ENCODE results near the gene KDM1B. TPM values are rescaled to one million over a fixed set of nuclear protein-coding genes. Genes with fewer than 3 reads are reported as not detected.
A peak's percentile ranks its signal among the peaks of the same experiment; 100 is the strongest.

KDM1B gene
- total RNA-seq, 1 experiment from 2014 or later = 25.0 TPM

DNA sequence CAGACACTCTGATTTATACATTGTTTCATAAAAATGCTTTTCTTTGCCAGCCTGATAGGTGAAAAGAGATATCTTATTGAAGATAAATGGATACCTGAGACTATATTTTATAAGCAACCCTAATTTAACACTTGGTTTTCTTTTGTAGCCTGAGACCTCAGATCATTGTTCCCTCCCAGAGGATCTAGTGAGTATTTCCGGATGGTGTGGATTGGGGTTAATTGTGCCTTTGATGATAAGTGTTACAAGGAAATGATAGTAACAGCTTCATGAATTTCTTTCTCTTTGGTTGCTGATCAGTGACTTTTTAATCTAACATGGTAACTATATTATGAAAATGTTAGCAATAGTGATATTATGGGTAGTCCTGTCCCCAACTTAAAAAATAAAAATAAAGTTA lies 30.4 kb downstream of the KDM1B start:
- no peak for ATAC-seq

GRCh38 chr6:18186033-18186432 lies 30.8 kb downstream of the KDM1B start:
- Histone ChIP-seq H3K9me2 (replicated peaks; ENCODE audit: low read length) (no peaks in the 10 kb centered on the region), H3K4me1 (ENCODE audit: insufficient read depth, low read length) (peaks cover 10% of the 10 kb centered on the region), H3K4me3 (ENCODE audit: low read length) (no peak overlapping the region), H3F3A (ENCODE audit: low read length, unreplicated experiment) (no peaks in the 10 kb centered on the region), H3K9me3 (ENCODE audit: low read length) (no peaks in the 10 kb centered on the region), H2AFZ (ENCODE audit: low read length) (no peak overlapping the region), H3K79me2 (ENCODE audit: low read length) (no peaks in the 10 kb centered on the region), H3K4me2 (ENCODE audit: low read length) (peak overlapping the region; percentile 13), H3K9ac (ENCODE audit: low read length) (no peak overlapping the region), H4K20me1 (ENCODE audit: low read length) (no peaks in the 10 kb centered on the region), H3K36me3 (ENCODE audit: low read depth, low read length) (no peaks in the 10 kb centered on the region), H3K27ac (ENCODE audit: low read length) (no peak overlapping the region), H3K27me3 (ENCODE audit: low read length) (no peaks in the 10 kb centered on the region)
- intact Hi-C loops (cut with micrococcal nuclease) = no loop called here
- ATAC-seq (no peak), DNase-seq (peak; percentile 45)
- no TSS peak for BruUV-seq (replicated peaks)
- TF ChIP-seq EZH2phosphoT487 (IDR thresholded peaks at IDR 0.05; ENCODE audit: borderline replicate concordance, low read length) (no peak), EZH2 (IDR thresholded peaks at IDR 0.05; ENCODE audit: low read length, unreplicated experiment) (no peak)
- TF ChIP-seq, protein P1, sequence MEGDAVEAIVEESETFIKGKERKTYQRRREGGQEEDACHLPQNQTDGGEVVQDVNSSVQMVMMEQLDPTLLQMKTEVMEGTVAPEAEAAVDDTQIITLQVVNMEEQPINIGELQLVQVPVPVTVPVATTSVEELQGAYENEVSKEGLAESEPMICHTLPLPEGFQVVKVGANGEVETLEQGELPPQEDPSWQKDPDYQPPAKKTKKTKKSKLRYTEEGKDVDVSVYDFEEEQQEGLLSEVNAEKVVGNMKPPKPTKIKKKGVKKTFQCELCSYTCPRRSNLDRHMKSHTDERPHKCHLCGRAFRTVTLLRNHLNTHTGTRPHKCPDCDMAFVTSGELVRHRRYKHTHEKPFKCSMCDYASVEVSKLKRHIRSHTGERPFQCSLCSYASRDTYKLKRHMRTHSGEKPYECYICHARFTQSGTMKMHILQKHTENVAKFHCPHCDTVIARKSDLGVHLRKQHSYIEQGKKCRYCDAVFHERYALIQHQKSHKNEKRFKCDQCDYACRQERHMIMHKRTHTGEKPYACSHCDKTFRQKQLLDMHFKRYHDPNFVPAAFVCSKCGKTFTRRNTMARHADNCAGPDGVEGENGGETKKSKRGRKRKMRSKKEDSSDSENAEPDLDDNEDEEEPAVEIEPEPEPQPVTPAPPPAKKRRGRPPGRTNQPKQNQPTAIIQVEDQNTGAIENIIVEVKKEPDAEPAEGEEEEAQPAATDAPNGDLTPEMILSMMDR (conservative IDR thresholded peaks at IDR 0.05; ENCODE audit: low read depth, low read length) = no peak
- POLR2A ChIA-PET (ENCODE audit: unreplicated experiment) = no interaction called here
- CTCF ChIA-PET = no interaction called here

More for the DNA sequence above, 30.4 kb downstream of the KDM1B start:
- Histone ChIP-seq H3K9me2 (replicated peaks; ENCODE audit: low read length) (no peaks in the 10 kb centered on the region), H3K4me2 (ENCODE audit: low read length) (peak overlapping the region; percentile 13; the same call in 1 of the 2 replicates), H3F3A (ENCODE audit: low read length, unreplicated experiment) (no peaks in the 10 kb centered on the region), H3K9me3 (ENCODE audit: low read length) (no peaks in the 10 kb centered on the region), H3K36me3 (ENCODE audit: low read depth, low read length) (no peaks in the 10 kb centered on the region), H3K4me1 (ENCODE audit: insufficient read depth, low read length) (peaks cover 10% of the 10 kb centered on the region), H3K27ac (ENCODE audit: low read length) (no peak overlapping the region), H3K9ac (ENCODE audit: low read length) (no peak overlapping the region), H2AFZ (ENCODE audit: low read length) (no peak overlapping the region), H3K79me2 (ENCODE audit: low read length) (no peaks in the 10 kb centered on the region), H4K20me1 (ENCODE audit: low read length) (no peaks in the 10 kb centered on the region), H3K4me3 (ENCODE audit: low read length) (no peak overlapping the region), H3K27me3 (ENCODE audit: low read length) (no peaks in the 10 kb centered on the region)
- DNase-seq = no peak
- no TSS peak for BruUV-seq (replicated peaks)
- CTCF ChIA-PET = no interaction called here
- intact Hi-C loops (cut with micrococcal nuclease) = no loop called here
- POLR2A ChIA-PET (ENCODE audit: unreplicated experiment) = no interaction called here
- TF ChIP-seq, protein P1 (conservative IDR thresholded peaks at IDR 0.05; ENCODE audit: low read depth, low read length) = no peak

DNA sequence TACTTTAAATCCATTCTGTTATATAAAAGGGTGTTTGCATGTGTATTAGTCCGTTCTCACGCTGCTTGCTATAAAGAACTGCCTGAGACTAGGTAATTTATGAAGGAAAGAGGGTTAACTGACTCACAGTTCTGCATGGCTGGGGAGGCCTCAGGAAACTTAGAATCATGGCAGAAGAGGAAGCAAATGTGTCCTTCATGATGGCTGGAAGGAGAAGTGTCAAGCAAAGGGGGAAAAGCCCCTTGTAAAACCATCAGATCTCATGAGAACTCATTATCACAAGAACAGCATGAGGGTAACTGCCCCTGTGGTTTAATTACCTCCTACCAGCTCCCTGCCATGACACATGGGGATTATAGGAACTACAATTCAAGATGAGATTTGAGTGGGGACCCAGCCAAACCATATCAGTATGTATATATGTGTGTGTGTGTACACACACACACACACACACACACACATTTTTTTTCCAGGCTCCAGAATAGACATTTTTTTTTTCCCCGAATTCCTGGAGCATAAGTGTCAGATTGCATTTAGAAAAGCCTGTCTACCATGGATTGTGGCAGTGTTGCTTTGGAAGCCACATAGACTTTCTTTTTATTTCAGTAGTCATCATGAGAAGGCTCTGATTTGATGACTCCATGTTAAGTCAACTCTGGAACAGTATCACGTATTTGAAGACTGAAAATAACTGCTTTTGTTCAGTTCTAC lies 31.5 kb downstream of the KDM1B start:
- Histone ChIP-seq H3K4me3 (ENCODE audit: low read length) (no peak overlapping the region), H2AFZ (ENCODE audit: low read length) (no peak overlapping the region), H3F3A (ENCODE audit: low read length, unreplicated experiment) (no peaks in the 10 kb centered on the region), H3K9me3 (ENCODE audit: low read length) (no peaks in the 10 kb centered on the region), H3K27me3 (ENCODE audit: low read length) (no peaks in the 10 kb centered on the region), H4K20me1 (ENCODE audit: low read length) (no peaks in the 10 kb centered on the region), H3K9me2 (replicated peaks; ENCODE audit: low read length) (no peaks in the 10 kb centered on the region), H3K27ac (ENCODE audit: low read length) (no peak overlapping the region), H3K79me2 (ENCODE audit: low read length) (no peaks in the 10 kb centered on the region), H3K4me2 (ENCODE audit: low read length) (no peak overlapping the region), H3K4me1 (ENCODE audit: insufficient read depth, low read length) (peaks cover 10% of the 10 kb centered on the region), H3K9ac (ENCODE audit: low read length) (no peak overlapping the region), H3K36me3 (ENCODE audit: low read depth, low read length) (no peaks in the 10 kb centered on the region)
- POLR2A ChIA-PET (ENCODE audit: unreplicated experiment) = no interaction called here
- no peak for ATAC-seq
- CTCF ChIA-PET = no interaction called here
- DNase-seq = no peak
- TF ChIP-seq EZH2 (IDR thresholded peaks at IDR 0.05; ENCODE audit: low read length, unreplicated experiment) (no peak), EZH2phosphoT487 (IDR thresholded peaks at IDR 0.05; ENCODE audit: borderline replicate concordance, low read length) (no peak)
- TF ChIP-seq, protein P1 (conservative IDR thresholded peaks at IDR 0.05; ENCODE audit: low read depth, low read length) = no peak
- BruUV-seq (replicated peaks) = no TSS peak
- intact Hi-C loops (cut with micrococcal nuclease) = no loop called here
